HepG2 (cell line): ENCODE data around the gene GDF7.

ENCODE experiments used
- KDM3A ChIP-seq: IDR thresholded peaks from 2 replicates; pipeline ENCODE4 v1.6.1; 2018; ENCODE audit warnings: low read depth, missing compliant biosample characterization
- TOE1 ChIP-seq: sonication (generic); formaldehyde crosslinking; IDR thresholded peaks from 2 replicates; pipeline ENCODE4 v1.4.0; 2020; ENCODE audit warnings: mild to moderate bottlenecking, missing genetic modification reagents

DNA sequence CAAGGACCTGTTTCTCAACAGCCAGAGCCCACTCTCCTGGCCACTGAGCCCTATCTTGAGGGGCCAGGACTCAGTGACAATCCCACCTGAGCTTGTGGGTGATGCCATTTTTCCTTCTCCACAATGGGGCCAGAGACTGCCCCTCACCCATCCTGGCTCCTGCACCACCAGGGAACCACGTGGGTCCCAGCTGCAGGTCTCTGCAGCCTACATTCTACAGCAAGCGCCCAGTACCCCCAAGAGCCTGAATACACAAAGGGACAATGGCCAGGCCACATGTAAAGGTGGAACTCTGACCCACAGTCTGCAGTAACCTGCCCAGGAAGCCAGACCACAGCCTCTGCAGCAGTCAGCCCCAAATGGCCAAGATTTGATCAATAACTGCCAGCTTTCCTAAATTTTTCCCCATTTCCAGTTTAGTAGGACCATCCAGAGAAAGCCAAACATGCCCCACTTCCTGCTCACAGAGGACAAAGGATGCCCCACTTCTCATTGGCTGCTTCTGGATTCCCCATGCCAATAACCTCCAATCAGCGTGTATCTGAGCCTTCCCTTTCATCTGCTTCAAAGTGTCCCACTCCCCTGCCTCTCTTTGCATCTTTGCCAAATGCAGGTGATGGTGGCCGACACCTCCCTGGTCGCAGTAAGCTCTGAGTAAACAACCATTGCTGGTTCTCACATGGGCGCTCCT lies 35.2 kb upstream of the GDF7 start:
- TF ChIP-seq KDM3A (CRISPR knock-in tag) (no peak), TOE1 (CRISPR knock-in tag) (no peak)
